Natural killer cell (primary cell): ENCODE results near the gene NCOR1. TPM values are rescaled to one million over a fixed set of nuclear protein-coding genes. Genes with fewer than 3 reads are reported as not detected.
"Not testable (repeated sequence)": the region's sequence is repeated elsewhere in the genome, so short reads cannot be mapped to it uniquely, and the experiment has no call there.

ENCODE experiments used
- ATAC-seq, 3 donors: fragments of 150-1000 bp in 2 of 3; fragments of 200-7000 bp in 1 of 3; cut with Tn5 transposase; 1 replicate in 1 of 3; 2 replicates in 2 of 3; pipeline ENCODE4 v1.10.0; 2021; ENCODE audit warnings: mild to moderate bottlenecking in 2 of 3, moderate library complexity in 2 of 3
- DNase-seq, 2 donors: peaks; one replicate each; pipeline versions ENCODE4 v3.0.0 to v3.0.0-alpha.2; 2013 to 2021; ENCODE audit warnings: mixed read lengths in 1 of 2
- H3K27ac ChIP-seq: one replicate; pipeline ENCODE4 v1.5.1; 2013; ENCODE audit warnings: mild to moderate bottlenecking, low read length
- H3K27me3 ChIP-seq: one replicate; pipeline ENCODE4 v1.6.1; 2013; ENCODE audit warnings: low read length; ENCODE audit not compliant: control insufficient read depth, insufficient read depth
- H3K36me3 ChIP-seq: one replicate; pipeline ENCODE4 v1.6.1; 2013; ENCODE audit warnings: low read length; ENCODE audit not compliant: control insufficient read depth, insufficient read depth
- H3K4me1 ChIP-seq: one replicate; pipeline ENCODE4 v1.6.1; 2013; ENCODE audit warnings: low read length; ENCODE audit not compliant: control insufficient read depth, insufficient read depth
- H3K4me3 ChIP-seq: one replicate; pipeline ENCODE4 v1.5.1; 2013; ENCODE audit warnings: low read length
- H3K9me3 ChIP-seq: one replicate; pipeline ENCODE4 v1.6.1; 2013; ENCODE audit warnings: low read length; ENCODE audit not compliant: control insufficient read depth, insufficient read depth
- H3K27ac Mint-ChIP-seq, 2 donors: one replicate each; pipeline ENCODE4 v1.8.0; 2022; ENCODE audit warnings: mild to moderate bottlenecking in 2 of 2, mixed read lengths in 2 of 2, moderate library complexity in 1 of 2
- H3K27me3 Mint-ChIP-seq, 2 donors: one replicate each; pipeline ENCODE4 v1.8.0; 2022; ENCODE audit warnings: low read depth in 2 of 2, mixed read lengths in 2 of 2
- H3K36me3 Mint-ChIP-seq: one replicate; pipeline ENCODE4 v1.8.0; 2022; ENCODE audit warnings: mixed read lengths
- H3K4me1 Mint-ChIP-seq, 2 donors: one replicate each; pipeline ENCODE4 v1.8.0; 2022; ENCODE audit warnings: mixed read lengths in 2 of 2
- H3K4me3 Mint-ChIP-seq: one replicate; pipeline ENCODE4 v1.8.0; 2022; ENCODE audit warnings: mild to moderate bottlenecking, moderate library complexity, mixed read lengths
- H3K9me3 Mint-ChIP-seq, 2 donors: one replicate each; pipeline ENCODE4 v1.8.0; 2022; ENCODE audit warnings: mixed read lengths in 2 of 2
- CTCF ChIP-seq: fragments of 200-600 bp; IDR thresholded peaks from one replicate; pipeline ENCODE4 v1.8.0; 2022; ENCODE audit warnings: antibody characterized with exemption
- WGBS: methylation state at CpG from one replicate; pipeline ENCODE4 v1.1.7; 2013; ENCODE audit warnings: missing lambda C conversion rate; ENCODE audit not compliant: insufficient coverage; 5-methylcytosine and 5-hydroxymethylcytosine counted together
- intact Hi-C: fragments of 100-400 bp; cut with micrococcal nuclease; formaldehyde crosslinking; loops from one replicate; pipeline ENCODE4 v1.14.2; 2022
- total RNA-seq, 4 donors: library from RNA; stranded (reverse); fragments of 120-200 nt in 1 of 4; gene quantifications; one replicate each; pipeline versions ENCODE4 v1.2.3 to v1.2.4, GENCODE V29; 2013 to 2022

Gene NCOR1
- total RNA-seq, 3 donors from 2014 or later (not counting 1 experiment from before 2014, with no cell fraction given): 195 to 238 (median 238) TPM

GRCh38 chr17:16181581-16181980, 33.8 kb downstream of the NCOR1 start:
- intact Hi-C loops: no loop called here
- H3K36me3 Mint-ChIP-seq: no peaks in the 10 kb centered on the region
- Histone ChIP-seq H3K36me3 (peaks cover 19% of the 10 kb centered on the region), H3K4me3 (no peak overlapping the region), H3K9me3 (no peaks in the 10 kb centered on the region), H3K4me1 (no peaks in the 10 kb centered on the region), H3K27me3 (no peaks in the 10 kb centered on the region), H3K27ac (no peak overlapping the region)
- no peak overlapping the region for H3K4me3 Mint-ChIP-seq
- H3K27ac Mint-ChIP-seq: peak overlapping the region in 1 of 2 donors; percentile 4
- no peaks in the 10 kb centered on the region for H3K9me3 Mint-ChIP-seq
- no peaks in the 10 kb centered on the region for H3K27me3 Mint-ChIP-seq
- DNase-seq: no peak
- ATAC-seq: no peak
- H3K4me1 Mint-ChIP-seq: peaks cover 46 to 55% of the 10 kb centered on the region in 2 donors
- no CpG with 5 or more reads among the region's 1 CpG for WGBS
- TF ChIP-seq CTCF: no peak

- no peak overlapping the region for H3K27ac Mint-ChIP-seq
- no peaks in the 10 kb centered on the region for H3K27me3 ChIP-seq
- H3K9me3 Mint-ChIP-seq: no peaks in the 10 kb centered on the region
- DNase-seq: no peak
- H3K36me3 Mint-ChIP-seq: no peaks in the 10 kb centered on the region
- H3K4me3 Mint-ChIP-seq: no peak overlapping the region
- WGBS: 98% methylated on average over 5 of the region's 5 CpGs
- intact Hi-C loops: no loop called here
- no peaks in the 10 kb centered on the region for H3K27me3 Mint-ChIP-seq
- no peak for ATAC-seq
- no peak overlapping the region for H3K27ac ChIP-seq
- peaks cover 47 to 48% of the 10 kb centered on the region in 2 donors for H3K4me1 Mint-ChIP-seq
- H3K4me3 ChIP-seq: no peak overlapping the region
- no peak for TF ChIP-seq CTCF
- H3K4me1 ChIP-seq: no peaks in the 10 kb centered on the region
- H3K36me3 ChIP-seq: peaks cover 2% of the 10 kb centered on the region
- H3K9me3 ChIP-seq: no peaks in the 10 kb centered on the region
Observed at GRCh38 chr17:16178836-16179235, 36.5 kb downstream of the NCOR1 start.

GRCh38 chr17:16171613-16172012, 43.7 kb downstream of the NCOR1 start:
- H3K9me3 ChIP-seq: no peaks in the 10 kb centered on the region
- no peak overlapping the region for H3K27ac Mint-ChIP-seq
- H3K36me3 ChIP-seq: peaks cover 17% of the 10 kb centered on the region
- ATAC-seq: no peak
- no peak for TF ChIP-seq CTCF
- H3K4me3 Mint-ChIP-seq: no peak overlapping the region
- DNase-seq: no peak
- H3K27me3 ChIP-seq: no peaks in the 10 kb centered on the region
- no peak overlapping the region for H3K27ac ChIP-seq
- WGBS: 93% methylated on average over 7 of the region's 7 CpGs
- no peaks in the 10 kb centered on the region for H3K36me3 Mint-ChIP-seq
- H3K27me3 Mint-ChIP-seq: no peaks in the 10 kb centered on the region
- no peaks in the 10 kb centered on the region for H3K9me3 Mint-ChIP-seq
- intact Hi-C loops: no loop called here
- H3K4me3 ChIP-seq: no peak overlapping the region
- H3K4me1 Mint-ChIP-seq: peaks cover 16 to 17% of the 10 kb centered on the region in 2 donors
- H3K4me1 ChIP-seq: no peaks in the 10 kb centered on the region

GRCh38 chr17:16166766-16167165, 48.6 kb downstream of the NCOR1 start:
- DNase-seq, H3K27me3 Mint-ChIP-seq, H3K36me3 Mint-ChIP-seq, H3K9me3 ChIP-seq, H3K4me1 ChIP-seq, H3K27me3 ChIP-seq, H3K4me3 Mint-ChIP-seq, H3K9me3 Mint-ChIP-seq, ATAC-seq, intact Hi-C loops, H3K4me3 ChIP-seq, H3K27ac ChIP-seq: not testable (repeated sequence)
- H3K36me3 ChIP-seq: peaks cover 11% of the 10 kb centered on the region
- peaks cover 14 to 18% of the 10 kb centered on the region in 2 donors for H3K4me1 Mint-ChIP-seq
- 67% methylated on average over 1 of the region's 4 CpGs for WGBS
- H3K27ac Mint-ChIP-seq: peak overlapping the region in 1 of 2 donors; percentile 66
